HCT116 (cell line): ENCODE data around the gene GRIN2A.

Experiments
- CBX3 ChIP-seq: IDR thresholded peaks from 2 replicates; pipeline ENCODE4 v1.6.1; 2012; ENCODE audit warnings: low read depth
- CEBPB ChIP-seq: IDR thresholded peaks from 2 replicates; pipeline ENCODE4 v1.6.1; 2012; ENCODE audit warnings: low read depth
- ELF1 ChIP-seq: IDR thresholded peaks from 2 replicates; pipeline ENCODE4 v1.6.1; 2012; ENCODE audit warnings: low read depth, borderline replicate concordance
- EZH2 ChIP-seq: fragments of 200-600 bp; sonication (generic); IDR thresholded peaks from 2 replicates; pipeline ENCODE4 v1.6.1; 2017; ENCODE audit warnings: antibody characterized with exemption, mixed run types
- EZH2phosphoT487 ChIP-seq: fragments of 200-600 bp; IDR thresholded peaks from 2 replicates; pipeline ENCODE4 v1.6.1; 2018; ENCODE audit warnings: antibody characterized with exemption, borderline replicate concordance
- POLR2A ChIP-seq: IDR thresholded peaks from 2 replicates; pipeline ENCODE4 v1.7.0; 2011; ENCODE audit warnings: borderline replicate concordance; ENCODE audit not compliant: insufficient read depth, insufficient read length; ENCODE audit errors: extremely low read depth
- POLR2AphosphoS5 ChIP-seq: IDR thresholded peaks from 2 replicates; pipeline ENCODE4 v1.6.1; 2011; ENCODE audit warnings: mild to moderate bottlenecking, low read depth, low read length, moderate library complexity
- RAD21 ChIP-seq: IDR thresholded peaks from 2 replicates; pipeline ENCODE4 v1.6.1; 2012; ENCODE audit warnings: low read depth, mild to moderate bottlenecking
- REST ChIP-seq: IDR thresholded peaks from 2 replicates; pipeline ENCODE4 v1.6.1; 2012; ENCODE audit warnings: low read depth
- SP1 ChIP-seq: IDR thresholded peaks from 2 replicates; pipeline ENCODE4 v1.6.1; 2012; ENCODE audit warnings: low read depth
- SRF ChIP-seq: IDR thresholded peaks from 2 replicates; pipeline ENCODE4 v1.6.1; 2012; ENCODE audit warnings: low read depth
- TF ChIP-seq, protein P1 (sequence below), 3 experiments: fragments of 200-600 bp in 1 of 3; sonication (generic) in 1 of 3; IDR thresholded peaks in 2 of 3; conservative IDR thresholded peaks in 1 of 3; 2 replicates each; pipeline ENCODE4 v1.5.1; 2012 to 2017; ENCODE audit warnings: low read depth in 2 of 3, low read length in 2 of 3, antibody characterized with exemption in 1 of 3, borderline replicate concordance in 1 of 3, control low read depth in 1 of 3, mild to moderate bottlenecking in 1 of 3, mixed read lengths in 1 of 3, mixed run types in 1 of 3, moderate library complexity in 1 of 3; ENCODE audit not compliant: insufficient read depth in 1 of 3
- TF ChIP-seq, protein P2 (sequence below): IDR thresholded peaks from 2 replicates; pipeline ENCODE4 v1.6.1; 2011; ENCODE audit warnings: mild to moderate bottlenecking, low read length, moderate library complexity; ENCODE audit not compliant: insufficient replicate concordance; ENCODE audit errors: extremely low read depth

- TF ChIP-seq, protein P1, sequence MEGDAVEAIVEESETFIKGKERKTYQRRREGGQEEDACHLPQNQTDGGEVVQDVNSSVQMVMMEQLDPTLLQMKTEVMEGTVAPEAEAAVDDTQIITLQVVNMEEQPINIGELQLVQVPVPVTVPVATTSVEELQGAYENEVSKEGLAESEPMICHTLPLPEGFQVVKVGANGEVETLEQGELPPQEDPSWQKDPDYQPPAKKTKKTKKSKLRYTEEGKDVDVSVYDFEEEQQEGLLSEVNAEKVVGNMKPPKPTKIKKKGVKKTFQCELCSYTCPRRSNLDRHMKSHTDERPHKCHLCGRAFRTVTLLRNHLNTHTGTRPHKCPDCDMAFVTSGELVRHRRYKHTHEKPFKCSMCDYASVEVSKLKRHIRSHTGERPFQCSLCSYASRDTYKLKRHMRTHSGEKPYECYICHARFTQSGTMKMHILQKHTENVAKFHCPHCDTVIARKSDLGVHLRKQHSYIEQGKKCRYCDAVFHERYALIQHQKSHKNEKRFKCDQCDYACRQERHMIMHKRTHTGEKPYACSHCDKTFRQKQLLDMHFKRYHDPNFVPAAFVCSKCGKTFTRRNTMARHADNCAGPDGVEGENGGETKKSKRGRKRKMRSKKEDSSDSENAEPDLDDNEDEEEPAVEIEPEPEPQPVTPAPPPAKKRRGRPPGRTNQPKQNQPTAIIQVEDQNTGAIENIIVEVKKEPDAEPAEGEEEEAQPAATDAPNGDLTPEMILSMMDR (IDR thresholded peaks at IDR 0.05 in 2 of 3, conservative IDR thresholded peaks at IDR 0.05 in 1 of 3; ENCODE audit: borderline replicate concordance in 1 of 3, insufficient read depth in 1 of 3, low read depth in 2 of 3, low read length in 2 of 3): no peak
- TF ChIP-seq POLR2AphosphoS5 (no peak), CEBPB (no peak), EZH2 (no peak), SP1 (no peak), POLR2A (no peak), REST (no peak), CBX3 (no peak), EZH2phosphoT487 (no peak), ELF1 (no peak), RAD21 (no peak), SRF (no peak)
- TF ChIP-seq, protein P2, sequence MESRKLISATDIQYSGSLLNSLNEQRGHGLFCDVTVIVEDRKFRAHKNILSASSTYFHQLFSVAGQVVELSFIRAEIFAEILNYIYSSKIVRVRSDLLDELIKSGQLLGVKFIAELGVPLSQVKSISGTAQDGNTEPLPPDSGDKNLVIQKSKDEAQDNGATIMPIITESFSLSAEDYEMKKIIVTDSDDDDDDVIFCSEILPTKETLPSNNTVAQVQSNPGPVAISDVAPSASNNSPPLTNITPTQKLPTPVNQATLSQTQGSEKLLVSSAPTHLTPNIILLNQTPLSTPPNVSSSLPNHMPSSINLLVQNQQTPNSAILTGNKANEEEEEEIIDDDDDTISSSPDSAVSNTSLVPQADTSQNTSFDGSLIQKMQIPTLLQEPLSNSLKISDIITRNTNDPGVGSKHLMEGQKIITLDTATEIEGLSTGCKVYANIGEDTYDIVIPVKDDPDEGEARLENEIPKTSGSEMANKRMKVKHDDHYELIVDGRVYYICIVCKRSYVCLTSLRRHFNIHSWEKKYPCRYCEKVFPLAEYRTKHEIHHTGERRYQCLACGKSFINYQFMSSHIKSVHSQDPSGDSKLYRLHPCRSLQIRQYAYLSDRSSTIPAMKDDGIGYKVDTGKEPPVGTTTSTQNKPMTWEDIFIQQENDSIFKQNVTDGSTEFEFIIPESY: no peak
These were observed 368.6 kb downstream of the GRIN2A start for GRCh38 chr16:9813665-9814064.
